Heart left ventricle (tissue), 13 donors: ENCODE data around the gene TMEM236.

Experiments
- CTCF ChIP-seq, 12 donors: fragments of 200-600 bp; sonication (generic) in 4 of 12; IDR thresholded peaks; one replicate each; pipeline versions ENCODE4 v1.5.0 to v1.8.0; 2018 to 2022; ENCODE audit warnings: antibody characterized with exemption in 12 of 12, mild to moderate bottlenecking in 5 of 12
- POLR2A ChIP-seq, 2 donors: fragments of 450-650 bp; IDR thresholded peaks; one replicate each; pipeline ENCODE4 v1.6.1; 2017; ENCODE audit warnings: antibody characterized with exemption in 2 of 2, mild to moderate bottlenecking in 2 of 2, moderate library complexity in 2 of 2
- donor health status: ischemic (EF 13 %, LVEDD 7.1; RV severe dilation, severe dysfunction).
- donor health status: DM: no; HTN: yes; CAD: no.
- donor health status: DM: no; HTN: no; CAD: no.
- donor health status: ischemic (EF 25% LVEDD 6.9; RV normal size, moderate dysfunction).
- donor health status: ischemic (EF 25% LVEDD 5.7; RV mildly dilated, moderate dysfunction).
- donor health status: ischemic (EF 35%, LVEDD 5.7; RV mildly dilated, moderate dysfunction).
- donor health status: nonischemic (EF 11% LVEDD 7.7; RV severe dilation, severe dysfunction).
- donor health status: DM: yes; HTN: yes; CAD: no.
- donor health status: PGD.
- donor health status: ischemic (EF 29% LVEDD 5.4; RV normal size, mild dysfunction).
- donor health status: nonischemic (EF 23%, LVEDD 6.1; RV moderate dilation, normal function).

DNA sequence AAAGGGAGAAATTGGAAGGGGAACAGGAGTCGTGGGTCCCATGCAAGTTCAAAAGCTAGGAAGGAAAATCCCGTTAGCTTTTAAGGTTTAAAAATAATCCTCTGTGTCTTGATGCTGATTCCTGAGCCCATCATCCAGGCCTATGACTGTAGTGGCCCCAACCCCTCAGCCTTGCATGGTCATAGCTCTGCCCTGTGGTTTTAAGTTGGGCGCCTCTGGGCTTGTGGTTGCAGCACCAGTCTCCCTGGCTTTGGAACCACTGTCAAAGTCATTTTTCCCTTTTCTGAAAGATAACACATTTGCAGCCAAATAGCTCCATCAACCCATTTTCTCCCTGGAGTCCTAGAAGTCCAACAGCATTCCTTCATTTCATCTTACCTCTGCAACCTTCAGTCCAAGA, 13.6 kb downstream of the TMEM236 start:
- TF ChIP-seq CTCF (IDR thresholded peaks at IDR 0.05) (no peak), POLR2A (IDR thresholded peaks at IDR 0.05) (no peak)
